Hepatic stellate cell (primary cell): ENCODE data around the gene ZNF862.

Experiments used
- DNase-seq: peaks from one replicate; pipeline ENCODE4 v3.0.0; 2011; ENCODE audit warnings: low spot score

Gene ZNF862

DNA sequence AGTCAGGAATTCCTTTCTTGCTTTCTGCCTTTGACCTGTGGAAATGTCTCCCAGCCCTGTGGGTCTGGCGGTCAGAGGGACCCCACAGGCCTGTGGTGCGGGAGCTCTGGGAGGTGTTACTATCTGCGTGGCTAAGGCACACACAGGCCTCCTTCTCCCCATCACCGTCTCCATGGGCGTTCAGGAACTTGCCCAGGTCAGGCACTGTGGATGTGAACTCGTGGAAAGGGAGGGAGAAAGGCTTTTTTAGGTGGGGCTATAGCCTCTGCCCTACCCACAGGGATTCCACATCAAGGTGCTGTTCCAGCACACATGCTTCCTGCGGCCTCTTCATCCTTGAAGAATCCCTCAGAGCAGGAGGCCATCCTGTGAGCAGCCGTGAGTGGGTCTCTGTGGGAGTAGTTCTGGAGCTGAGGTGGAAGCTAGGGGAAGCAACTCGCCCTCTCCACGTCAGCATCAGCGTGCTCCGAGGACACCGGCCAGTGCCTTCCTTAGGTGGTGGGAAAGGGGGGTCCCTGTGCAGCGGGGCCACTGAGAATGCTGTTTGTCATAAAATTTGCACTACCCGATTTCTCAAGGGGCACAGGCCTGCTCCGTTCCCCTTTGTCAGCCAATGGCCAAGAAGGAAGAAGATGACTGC, 28.1 kb downstream of the ZNF862 start:
- no peak for DNase-seq

DNA sequence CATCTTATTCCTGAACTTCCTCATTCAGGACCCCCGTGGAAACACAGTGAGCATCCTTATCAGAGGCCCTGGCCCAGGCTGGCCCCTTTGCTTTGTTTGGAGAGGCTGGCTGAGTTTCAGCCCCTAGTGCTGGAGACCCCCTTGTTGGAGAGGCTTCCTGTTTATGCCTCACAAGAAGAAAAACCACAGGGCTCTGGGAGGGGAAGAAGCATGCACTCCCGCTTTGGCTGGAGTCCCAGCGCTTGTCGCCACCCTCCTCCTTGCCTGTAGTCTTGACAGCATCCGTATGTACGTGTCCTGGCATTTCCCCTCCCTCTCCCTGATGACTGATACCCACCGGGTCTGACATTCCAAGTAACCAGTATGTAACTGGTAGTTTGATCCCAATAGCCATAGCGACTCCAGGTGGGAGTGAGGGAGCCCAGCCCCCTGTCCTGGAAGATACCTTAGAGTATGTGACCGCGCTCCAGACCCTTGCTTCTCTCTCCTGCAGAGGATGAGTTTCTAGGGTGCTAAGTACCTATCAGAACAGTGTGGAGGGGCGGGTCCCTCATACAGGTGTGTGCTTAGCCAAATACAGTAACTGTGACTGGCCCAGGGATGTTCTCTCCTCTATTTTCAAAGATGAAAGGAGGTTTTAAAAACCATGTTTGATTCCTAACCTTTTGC, 28.7 kb downstream of the ZNF862 start:
- DNase-seq, result no peak

DNA sequence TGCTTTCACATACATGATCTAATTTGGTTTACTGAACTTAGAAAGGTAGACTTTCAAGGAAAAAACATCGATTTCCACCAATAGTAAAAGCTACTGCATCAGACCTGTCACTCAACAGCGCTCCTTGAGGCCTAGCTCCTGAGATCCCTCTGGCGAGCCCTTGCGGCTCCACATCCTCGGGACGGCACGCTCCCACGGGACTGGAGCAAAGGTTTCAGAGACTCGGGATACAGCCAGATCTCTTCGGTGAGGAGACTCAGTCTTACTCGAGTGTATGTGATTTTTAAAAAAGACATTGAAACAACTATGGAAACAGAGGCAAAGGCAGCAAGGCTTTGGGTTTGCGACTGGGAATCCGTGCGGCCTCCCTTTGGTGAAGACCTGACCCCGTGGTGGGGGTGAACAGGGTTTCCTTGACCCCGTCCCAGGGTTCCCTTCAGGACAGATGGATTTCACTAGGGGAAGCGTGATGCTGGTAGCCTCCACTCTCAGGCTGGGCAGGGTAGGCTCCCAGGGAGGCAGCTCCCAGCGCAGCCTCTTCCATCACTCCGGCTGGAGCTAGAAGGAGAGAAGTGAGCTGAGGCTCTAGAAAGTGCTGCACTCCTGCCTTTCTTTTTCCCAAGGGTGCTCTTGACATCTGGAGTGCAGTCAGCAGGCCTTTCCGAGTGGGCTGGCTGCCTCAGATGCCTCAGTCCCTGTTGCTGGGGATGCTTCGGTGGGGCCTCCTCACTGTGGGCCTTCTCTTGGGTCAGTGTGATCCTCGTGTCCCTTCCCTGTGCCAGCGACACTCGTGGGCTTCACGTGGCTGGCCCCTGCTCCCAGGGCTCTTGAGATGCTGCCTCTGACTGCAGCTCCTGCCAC, 29.8 kb downstream of the ZNF862 start:
- DNase-seq, result no peak

DNA sequence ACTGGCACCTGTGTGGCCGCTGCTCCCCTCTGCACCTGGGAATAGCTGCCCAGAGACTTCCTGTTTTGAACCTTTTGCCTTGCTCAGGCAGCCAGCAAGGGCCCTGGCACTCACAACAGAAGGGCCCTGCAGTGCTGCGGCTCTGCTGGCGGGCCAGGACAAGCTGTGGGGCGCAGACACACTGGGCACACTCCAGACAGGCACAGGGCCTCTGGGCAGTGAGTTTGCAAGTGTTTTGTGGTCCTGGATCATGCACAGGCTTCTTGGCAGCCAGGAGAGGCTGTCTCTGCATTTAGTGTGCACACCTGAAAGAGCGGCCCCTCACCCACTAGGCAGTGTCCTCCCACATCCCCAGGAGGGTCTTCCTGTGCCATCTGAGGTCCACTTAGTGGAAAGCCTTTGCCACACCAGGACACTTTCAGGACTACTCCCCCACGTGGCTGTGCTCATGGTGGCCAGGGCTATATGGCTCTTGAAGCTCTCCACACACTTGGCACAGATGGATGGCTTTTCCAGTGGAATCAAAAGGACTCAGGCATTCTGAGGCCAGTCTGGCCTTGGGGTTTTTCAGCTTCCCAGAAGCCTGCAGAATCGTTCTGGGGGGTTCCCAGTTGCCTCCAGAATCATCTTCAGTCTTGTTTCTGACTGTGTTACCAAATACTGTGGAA, 30.6 kb downstream of the ZNF862 start:
- no peak for DNase-seq

DNA sequence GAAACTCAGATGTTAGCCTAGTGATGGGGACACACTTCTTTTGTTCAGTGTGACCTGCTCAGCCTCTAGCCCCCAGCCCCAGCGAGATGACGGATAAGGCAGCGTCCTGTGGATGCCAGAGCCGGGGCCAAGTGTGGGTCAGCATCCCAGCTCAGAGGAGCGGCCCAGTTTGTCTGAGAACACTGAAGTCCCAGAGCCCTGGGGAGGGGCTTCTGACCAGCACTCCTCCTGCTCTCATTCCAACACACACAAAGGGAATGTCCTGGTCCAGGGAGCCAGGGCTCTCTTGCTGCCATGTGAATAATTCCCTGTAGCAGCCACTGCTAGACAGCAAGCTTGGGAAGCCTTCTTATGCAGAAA, 31.1 kb downstream of the ZNF862 start:
- no peak for DNase-seq

DNA sequence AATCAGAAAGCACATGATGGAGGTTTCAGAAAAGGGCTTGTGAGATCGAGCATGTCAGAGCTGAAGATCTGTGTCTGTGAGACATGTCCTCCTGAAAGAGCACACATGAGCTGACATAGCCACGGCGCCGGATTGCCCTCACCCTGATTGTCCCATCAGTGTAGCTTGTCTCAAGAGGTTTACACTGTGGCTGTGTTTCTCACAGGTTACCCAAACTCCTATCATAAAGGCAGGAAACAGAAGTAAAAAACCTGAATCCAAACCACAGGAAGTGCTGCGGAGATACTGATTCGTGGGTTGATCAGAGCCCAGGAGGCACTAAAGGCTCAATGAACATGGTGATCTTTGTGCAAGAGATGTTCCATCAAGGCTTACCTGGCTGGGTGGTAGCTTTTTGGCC, 31.7 kb downstream of the ZNF862 start:
- no peak for DNase-seq

DNA sequence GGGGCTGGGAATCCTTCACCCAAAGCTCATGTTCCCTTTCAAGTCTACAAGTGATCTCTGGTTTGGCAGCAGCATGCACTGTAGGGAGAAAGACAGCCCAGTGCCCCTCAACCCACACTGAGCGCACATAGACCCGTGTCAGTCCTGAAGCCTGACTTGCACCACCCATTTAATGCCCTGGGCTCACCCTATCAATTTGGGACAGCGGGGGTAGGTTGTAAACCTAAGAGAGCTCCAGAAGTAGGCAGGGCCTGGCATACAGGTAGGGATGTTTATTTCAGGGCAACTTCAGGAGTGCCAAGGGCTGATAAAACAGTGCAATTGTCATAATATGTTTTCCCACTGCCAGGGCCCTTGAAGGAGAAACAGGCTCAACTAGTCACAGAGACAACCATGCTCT, 32.1 kb downstream of the ZNF862 start:
- no peak for DNase-seq

DNA sequence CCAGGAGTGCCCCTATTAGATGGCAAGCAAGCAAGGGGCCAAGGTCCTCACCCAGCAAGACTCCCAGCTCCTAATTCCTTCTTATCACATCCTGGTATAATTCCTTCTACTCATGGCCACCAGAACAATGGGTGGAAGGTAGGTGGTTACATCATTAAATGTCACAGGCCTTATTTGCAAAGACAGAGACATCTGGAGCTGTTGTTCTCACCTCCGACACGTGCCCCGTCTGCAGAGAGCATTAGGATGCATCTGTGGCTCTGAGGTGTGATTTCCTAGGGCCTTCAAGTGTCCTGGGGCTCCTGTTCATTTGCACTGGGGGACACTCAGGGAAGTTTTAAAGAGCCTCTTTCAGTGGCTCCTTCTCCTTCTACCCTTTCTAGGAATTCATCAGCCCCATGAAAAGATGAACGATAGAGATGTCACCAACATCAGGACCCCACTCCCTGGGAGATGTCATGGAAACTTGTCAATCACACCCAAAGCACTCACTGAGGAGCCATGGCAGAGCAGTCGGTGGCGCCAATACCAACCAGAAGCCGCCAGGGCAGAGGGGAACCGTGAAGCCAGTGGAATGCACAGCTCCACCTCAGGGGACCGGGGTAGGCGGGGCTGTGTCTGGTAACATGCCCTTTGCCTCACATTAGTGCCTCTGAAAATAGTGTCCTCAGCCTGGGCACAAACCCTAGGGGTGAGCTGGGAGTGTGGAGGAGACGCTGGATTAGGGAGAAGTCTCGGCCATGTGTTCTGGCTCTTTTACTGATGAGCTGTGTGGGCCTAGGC, 32.7 kb downstream of the ZNF862 start:
- no peak for DNase-seq

DNA sequence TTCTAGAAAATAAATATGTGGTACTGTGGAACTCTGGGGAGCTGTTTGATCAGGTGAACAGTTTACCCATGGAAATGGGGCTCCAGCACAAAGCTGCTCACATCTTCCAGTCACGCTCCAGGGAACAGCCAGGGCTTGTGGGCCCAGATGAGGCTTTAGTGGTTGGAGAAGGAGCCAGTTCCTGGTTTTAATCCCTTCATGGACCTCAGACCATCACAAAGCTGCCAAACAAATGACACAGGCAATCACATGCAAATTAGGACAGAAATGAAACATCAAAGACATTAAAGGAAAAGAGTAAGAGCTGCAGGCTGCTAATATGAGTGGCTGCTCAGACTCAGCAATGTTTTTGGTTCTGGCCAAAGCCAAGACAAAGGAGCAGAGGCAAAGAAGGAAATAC, 33.4 kb downstream of the ZNF862 start:
- DNase-seq, result no peak

DNA sequence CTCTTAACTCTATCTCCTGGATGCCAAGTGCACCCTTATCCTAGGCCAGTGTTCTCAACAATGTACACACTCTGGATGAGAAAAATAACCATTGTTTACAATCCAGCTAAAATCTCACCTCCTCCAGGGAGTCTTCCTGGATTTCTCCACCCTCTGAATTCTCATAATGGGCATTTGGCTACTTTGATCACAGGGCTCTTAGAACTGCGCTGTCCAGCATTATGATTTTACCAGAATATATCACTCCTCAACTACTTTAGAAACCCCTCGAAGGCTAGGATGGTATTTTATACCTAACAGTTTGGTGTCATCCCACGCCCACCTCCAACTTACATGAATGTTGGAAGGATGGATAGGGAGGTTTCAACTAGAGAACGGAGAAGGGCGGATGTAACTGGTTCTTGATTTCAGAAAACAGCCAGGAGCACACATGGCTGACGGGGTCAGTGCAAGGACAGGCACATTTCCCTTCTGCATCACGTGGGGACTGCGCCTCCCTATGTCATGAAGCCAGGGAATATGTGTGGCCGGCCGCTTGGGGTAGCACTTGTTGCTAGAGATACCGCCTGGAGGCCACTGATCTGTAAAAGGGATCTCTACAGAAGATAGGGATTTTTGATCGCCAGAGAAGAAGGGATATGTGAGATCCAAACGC, 34.4 kb downstream of the ZNF862 start:
- DNase-seq, result peak; percentile 96

DNA sequence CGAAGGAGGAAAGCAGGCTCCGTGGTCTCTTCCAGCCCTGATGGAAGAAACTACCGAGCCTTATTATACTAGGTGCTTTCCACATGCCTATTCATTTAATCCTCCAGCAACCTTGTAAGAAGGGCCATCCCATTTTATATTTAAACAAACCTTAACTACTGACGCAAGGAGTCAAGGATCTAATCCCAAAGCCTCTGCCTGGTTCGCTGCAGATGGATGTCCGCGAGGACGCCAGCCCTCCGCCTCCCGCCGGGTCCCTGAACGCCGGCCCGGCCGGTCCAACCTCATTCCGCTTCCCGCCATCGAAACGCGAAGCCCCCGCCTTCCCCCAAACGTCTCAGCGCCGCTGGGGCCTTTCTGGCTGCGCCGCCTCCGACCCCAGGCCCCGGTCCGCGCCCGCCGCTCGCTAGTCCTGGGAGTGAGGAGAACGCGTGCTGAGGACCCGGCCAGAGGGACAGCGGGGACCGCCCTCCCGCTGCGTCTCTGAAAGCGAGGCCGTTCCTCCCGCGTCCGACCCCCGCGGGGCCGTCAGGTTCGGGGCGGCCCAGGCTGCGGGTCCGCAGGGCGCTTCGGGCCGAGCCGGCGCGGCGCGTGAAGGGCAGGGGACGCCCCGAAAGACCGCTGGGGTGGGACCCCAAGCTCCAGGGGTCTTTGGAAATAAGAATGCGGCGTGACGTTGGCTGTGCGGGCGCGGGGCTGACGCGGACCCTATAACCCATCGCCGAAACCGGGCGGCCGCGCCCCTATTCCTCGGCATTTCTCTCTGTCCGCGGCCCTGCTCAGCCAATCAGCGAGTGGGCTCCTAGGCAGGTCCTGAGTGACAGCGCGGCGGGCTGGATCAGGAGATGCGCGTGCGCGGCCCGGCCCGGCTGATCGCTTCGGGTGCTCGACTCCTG, 35.1 kb downstream of the ZNF862 start, which contains the start of gene ATP6V0E2:
Gene ATP6V0E2, plus strand, starts transcription at position 896 of the 896 bp plus-strand sequence. CDS start 97 bp downstream, outside the sequence.
- DNase-seq, result peak; percentile 100

DNA sequence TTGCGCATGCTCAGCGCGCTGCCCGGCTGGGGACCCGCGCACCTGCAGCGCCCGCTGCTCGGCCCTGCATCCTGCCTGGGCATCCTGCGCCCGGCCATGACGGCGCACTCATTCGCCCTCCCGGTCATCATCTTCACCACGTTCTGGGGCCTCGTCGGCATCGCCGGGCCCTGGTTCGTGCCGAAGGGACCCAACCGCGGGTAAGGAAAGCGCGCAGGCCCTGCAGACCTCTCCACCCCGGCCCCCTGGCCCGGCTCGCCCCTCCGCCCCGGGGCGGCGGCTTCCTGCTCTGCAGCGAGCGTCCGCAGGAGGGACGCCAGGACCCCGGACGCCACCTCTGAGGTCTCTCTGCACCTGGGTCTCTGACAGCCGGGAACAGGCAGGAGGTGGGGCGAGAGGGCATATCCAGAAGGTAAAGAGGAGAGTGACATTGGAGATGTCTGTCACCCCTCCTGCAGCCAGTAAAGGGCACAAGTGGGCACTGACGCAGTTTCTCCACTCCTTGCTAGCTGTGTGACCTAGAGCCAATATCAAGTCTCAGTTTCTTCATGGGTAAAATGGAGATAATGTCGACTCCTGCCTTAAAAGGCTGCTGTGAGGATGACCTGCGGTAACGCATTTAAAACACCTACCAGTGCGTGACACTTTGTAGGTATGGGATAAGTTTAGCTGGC, 35.9 kb downstream of the ZNF862 start:
- no peak for DNase-seq

DNA sequence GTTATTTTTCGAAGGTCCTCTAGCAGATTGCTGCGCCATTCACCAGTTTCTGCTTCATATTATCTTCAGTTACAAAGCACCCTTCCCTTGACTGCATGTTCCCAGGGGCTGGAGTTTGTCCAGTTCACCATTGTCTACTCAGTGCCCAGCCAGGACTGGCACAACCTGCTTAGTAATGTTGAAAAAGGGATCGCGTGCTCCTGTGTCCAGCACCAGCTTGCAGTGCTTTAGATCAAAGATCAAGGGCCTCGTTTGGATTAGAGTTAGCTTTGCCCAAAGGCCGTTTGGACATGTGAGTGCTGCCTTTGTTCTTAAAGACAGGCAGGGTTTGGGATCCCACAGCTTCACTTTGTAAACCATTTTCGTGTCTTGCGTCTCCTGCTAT, 36.5 kb downstream of the ZNF862 start:
- DNase-seq, result no peak

DNA sequence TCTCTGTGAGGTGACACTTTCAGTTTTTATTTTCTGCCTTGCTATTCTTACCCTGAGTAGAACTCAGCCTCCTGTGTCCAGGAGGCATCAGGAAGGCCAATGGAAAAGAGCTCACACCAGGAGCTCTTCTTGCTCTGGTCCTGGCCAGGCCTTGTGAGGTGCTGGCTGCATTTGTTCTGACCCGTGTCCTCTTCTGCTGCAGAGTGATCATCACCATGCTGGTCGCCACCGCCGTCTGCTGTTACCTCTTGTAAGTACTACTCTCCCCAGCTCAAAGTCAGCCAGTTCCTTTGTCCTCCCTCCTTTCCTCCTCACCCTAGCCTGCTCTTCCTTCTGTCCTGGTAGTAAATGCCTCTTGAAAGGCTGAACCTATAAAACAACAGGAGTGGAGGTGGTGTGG, 37.2 kb downstream of the ZNF862 start:
- DNase-seq, result no peak

DNA sequence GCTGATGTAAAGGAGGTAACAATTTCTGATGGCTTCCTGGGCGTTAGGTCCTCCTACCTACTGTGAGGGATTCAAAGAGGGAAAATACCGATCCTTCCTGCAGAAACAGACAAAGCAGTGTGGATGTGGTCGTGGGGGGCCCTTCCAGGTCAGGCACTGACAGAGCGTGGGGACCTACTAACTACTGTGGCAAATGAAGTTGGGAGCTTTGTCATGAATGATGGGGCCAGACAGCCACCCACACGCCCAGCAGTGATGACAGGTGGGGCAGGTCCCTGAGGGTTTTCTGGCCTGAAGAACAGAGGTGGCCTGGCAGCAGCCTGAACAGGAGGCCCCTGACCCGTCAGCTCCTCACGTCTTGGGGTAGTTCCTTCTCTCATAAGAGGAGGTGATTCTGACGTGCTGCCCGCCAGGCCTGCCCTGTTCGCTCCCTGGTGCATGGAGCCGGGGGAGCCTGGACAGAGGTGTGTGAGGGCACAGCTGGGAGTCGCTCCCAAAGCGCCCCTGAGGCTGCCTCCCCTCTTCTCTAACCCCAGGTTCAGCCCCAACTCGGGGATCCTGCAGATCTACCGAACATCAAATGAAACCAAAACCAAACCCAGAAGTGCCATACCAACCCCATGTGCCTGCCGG, 39.8 kb downstream of the ZNF862 start:
- no peak for DNase-seq

DNA sequence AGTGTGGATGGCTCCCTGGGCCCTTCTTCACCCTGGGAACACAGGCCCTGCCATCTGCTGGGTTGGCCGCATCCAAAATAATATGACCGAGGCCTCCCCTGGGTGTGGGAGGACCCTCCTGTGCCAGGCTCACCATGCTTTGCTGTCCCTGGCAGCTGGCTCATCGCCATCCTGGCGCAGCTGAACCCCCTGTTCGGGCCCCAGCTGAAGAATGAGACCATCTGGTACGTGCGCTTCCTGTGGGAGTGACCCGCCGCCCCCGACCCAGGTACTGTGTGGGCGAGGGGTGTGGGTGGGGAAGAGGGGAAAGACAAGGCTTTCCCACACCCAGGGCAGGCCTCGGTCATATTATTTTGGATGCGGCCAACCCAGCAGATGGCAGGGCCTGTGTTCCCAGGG, 40.3 kb downstream of the ZNF862 start:
- no peak for DNase-seq

DNA sequence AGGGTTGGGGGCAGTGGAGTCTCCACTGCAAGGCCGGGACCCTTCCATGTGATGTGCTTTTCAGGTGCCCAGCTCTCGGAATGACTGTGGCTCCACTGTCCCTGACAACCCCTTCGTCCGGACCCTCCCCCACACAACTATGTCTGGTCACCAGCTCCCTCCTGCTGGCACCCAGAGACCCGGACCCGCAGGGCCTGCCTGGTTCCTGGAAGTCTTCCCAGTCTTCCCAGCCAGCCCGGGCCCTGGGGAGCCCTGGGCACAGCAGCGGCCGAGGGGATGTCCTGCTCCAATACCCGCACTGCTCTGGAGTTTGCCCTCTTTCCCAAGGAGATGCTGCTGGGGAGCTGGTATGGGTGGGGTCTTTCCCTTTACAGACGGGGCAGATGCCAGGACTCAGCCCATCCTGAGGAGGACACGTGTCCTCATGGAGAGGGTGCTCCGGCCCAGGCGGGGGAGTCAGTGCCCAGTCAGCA, 41.1 kb downstream of the ZNF862 start:
- DNase-seq, result no peak

DNA sequence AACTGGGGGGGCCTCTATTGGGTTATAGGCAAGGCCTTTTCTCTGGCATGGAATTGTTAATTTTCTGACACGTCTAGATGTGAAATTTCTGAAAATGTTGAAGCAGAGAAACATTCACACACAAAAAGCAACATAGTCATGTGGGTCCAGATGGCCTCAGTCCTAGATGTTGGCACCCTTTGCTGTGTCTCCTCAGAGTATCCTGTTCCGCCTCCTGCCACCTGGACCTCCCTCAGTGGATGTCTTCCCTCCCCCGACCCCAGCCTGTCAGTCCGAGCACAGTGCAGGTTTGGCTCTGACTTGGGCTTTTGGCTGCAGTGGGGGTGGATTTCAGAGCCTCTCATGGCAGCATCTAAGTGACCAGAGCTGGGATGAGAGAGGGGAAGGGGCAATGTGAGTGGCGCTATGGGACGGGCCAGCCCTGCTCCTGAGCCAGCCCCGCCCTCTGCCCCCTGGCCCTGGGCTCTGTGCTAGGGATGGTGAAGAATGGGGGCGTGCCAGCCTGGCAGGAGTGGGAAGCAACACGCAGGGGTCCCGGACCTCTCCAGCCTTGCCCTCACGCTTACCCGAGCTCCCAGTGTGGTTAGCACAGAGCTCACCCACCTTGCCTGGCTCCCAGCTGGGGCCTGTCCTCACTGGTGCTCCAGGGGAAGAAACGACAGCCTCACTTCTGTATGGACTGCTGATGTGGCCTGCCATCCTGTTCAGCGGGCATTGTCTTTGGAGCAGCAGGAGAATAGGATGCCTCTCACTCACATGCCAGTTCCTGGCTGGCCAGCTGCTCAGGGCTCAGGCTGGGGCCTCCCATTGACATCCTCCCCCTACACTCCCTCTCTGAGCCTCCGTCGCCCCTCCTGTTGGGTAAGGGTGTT, 41.8 kb downstream of the ZNF862 start:
- DNase-seq, result no peak
